Uterus (tissue), 4 donors: ENCODE results near the gene RAB11FIP4. TPM values are rescaled to one million over a fixed set of nuclear protein-coding genes. Genes with fewer than 3 reads are reported as not detected.

Experiments
- DNase-seq, 2 donors: peaks; one replicate each; pipeline ENCODE4 v3.0.0-alpha.2; 2019 to 2020
- H3K27ac ChIP-seq, 2 donors: fragments of 200-600 bp; sonication (generic); 1 replicate in 1 of 2; 2 replicates in 1 of 2; pipeline ENCODE4 v1.5.1; 2016 to 2018
- H3K27me3 ChIP-seq, 2 donors: fragments of 200-600 bp; sonication (generic); one replicate each; pipeline ENCODE4 v1.5.1; 2018 to 2019; ENCODE audit warnings: control low read depth in 1 of 2
- H3K36me3 ChIP-seq, 2 donors: fragments of 200-600 bp; sonication (generic); one replicate each; pipeline ENCODE4 v1.5.1; 2019; ENCODE audit warnings: control low read depth in 1 of 2
- H3K4me1 ChIP-seq, 2 donors: fragments of 200-600 bp; sonication (generic); one replicate each; pipeline ENCODE4 v1.5.1; 2018 to 2019; ENCODE audit warnings: control low read depth in 1 of 2
- H3K4me3 ChIP-seq, 2 donors: fragments of 200-600 bp; sonication (generic); 1 replicate in 1 of 2; 2 replicates in 1 of 2; pipeline ENCODE4 v1.5.1; 2018 to 2019; ENCODE audit warnings: mild to moderate bottlenecking in 1 of 2
- H3K9me3 ChIP-seq, 2 donors: fragments of 200-600 bp; sonication (generic); one replicate each; pipeline ENCODE4 v1.5.1; 2019; ENCODE audit warnings: control low read depth in 1 of 2
- POLR2A ChIP-seq, 2 donors: fragments of 450-650 bp; IDR thresholded peaks; one replicate each; pipeline ENCODE4 v1.6.1; 2016; ENCODE audit warnings: antibody characterized with exemption in 2 of 2, mild to moderate bottlenecking in 1 of 2, moderate library complexity in 1 of 2
- intact Hi-C: fragments of 100-400 bp; cut with DNase I; formaldehyde crosslinking; loops from one replicate; pipeline ENCODE4 v1.15.1; 2023; ENCODE audit warnings: low total_unique reads
- total RNA-seq, 4 donors: library from RNA; depleted of rRNA in 3 of 4; stranded (reverse); fragments of >200 nt in 3 of 4; gene quantifications; one replicate each; pipeline versions ENCODE4 v1.1.0 to v1.2.4, GENCODE V29; 2014 to 2023
- TF ChIP-seq, protein P1 (sequence below), 4 experiments: fragments of 200-600 bp in 2 of 4; fragments of 450-650 bp in 2 of 4; sonication (generic) in 2 of 4; IDR thresholded peaks; one replicate each; pipeline ENCODE4 v1.5.1; 2016 to 2019; ENCODE audit warnings: antibody characterized with exemption in 4 of 4, mild to moderate bottlenecking in 2 of 4, moderate library complexity in 1 of 4
- donor health status: DM: yes; HTN: yes; CAD: no.

The RAB11FIP4 gene
- total RNA-seq, 4 donors from 2014 or later = 7.2 to 12.0 TPM; not detected in 2

GRCh38 chr17:31497431-31497830, 106.0 kb downstream of the RAB11FIP4 start:
- intact Hi-C loops = no loop called here
- Histone ChIP-seq H3K27ac (no peak overlapping the region), H3K27me3 (no peaks in the 10 kb centered on the region), H3K36me3 (no peaks in the 10 kb centered on the region), H3K9me3 (no peaks in the 10 kb centered on the region), H3K4me3 (no peak overlapping the region), H3K4me1 (no peaks in the 10 kb centered on the region)
- no peak for DNase-seq
- TF ChIP-seq, protein P1, sequence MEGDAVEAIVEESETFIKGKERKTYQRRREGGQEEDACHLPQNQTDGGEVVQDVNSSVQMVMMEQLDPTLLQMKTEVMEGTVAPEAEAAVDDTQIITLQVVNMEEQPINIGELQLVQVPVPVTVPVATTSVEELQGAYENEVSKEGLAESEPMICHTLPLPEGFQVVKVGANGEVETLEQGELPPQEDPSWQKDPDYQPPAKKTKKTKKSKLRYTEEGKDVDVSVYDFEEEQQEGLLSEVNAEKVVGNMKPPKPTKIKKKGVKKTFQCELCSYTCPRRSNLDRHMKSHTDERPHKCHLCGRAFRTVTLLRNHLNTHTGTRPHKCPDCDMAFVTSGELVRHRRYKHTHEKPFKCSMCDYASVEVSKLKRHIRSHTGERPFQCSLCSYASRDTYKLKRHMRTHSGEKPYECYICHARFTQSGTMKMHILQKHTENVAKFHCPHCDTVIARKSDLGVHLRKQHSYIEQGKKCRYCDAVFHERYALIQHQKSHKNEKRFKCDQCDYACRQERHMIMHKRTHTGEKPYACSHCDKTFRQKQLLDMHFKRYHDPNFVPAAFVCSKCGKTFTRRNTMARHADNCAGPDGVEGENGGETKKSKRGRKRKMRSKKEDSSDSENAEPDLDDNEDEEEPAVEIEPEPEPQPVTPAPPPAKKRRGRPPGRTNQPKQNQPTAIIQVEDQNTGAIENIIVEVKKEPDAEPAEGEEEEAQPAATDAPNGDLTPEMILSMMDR (IDR thresholded peaks at IDR 0.05) = no peak
- no peak for TF ChIP-seq POLR2A (IDR thresholded peaks at IDR 0.05)

- H3K36me3 ChIP-seq = no peaks in the 10 kb centered on the region
- H3K9me3 ChIP-seq = no peaks in the 10 kb centered on the region
- intact Hi-C loops = no loop called here
- TF ChIP-seq, protein P1 (IDR thresholded peaks at IDR 0.05) = no peak
- no peak for TF ChIP-seq POLR2A (IDR thresholded peaks at IDR 0.05)
- DNase-seq = no peak
- H3K27me3 ChIP-seq = no peaks in the 10 kb centered on the region
- H3K4me3 ChIP-seq = no peak overlapping the region
- no peak overlapping the region for H3K27ac ChIP-seq
- H3K4me1 ChIP-seq = no peaks in the 10 kb centered on the region
Observed at GRCh38 chr17:31497994-31498826, 106.7 kb downstream of the RAB11FIP4 start.

DNA sequence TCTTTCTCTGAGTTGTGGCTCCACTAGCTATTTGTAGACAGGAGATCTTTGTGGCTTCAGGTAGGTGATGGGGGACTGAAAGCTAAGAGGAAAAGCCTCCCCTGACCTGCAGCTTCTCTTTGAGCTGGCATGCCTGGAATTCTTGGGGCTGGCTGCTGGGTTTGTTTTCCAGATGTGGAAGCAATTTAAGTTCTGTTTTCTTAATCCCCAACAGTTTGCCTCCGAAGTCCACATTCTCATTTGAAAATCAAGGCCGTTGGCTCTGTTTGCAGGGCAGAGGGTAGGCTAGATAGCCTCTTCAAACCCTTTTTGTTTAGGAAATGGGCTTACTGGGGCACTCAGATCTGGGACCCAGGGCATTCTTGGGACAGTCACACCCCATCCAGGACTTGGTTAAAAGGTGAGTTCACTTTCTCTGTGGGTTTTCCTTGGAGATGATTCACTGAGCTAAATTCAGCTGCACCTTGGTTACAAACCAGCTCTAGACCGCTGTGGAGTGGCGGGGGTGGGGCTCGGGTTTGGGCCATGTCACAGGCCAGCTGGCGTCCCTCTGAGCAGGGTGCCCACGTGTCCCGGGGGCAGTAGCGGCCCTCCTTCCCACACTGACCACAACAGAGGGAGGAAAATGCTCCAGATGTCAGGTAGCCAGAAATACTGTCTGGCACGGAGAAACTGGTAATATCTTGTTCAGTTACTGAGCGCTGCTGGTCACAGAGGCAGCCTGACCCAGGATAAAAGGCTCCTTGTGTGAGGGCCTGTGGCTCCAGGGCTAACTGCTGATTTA, 108.5 kb downstream of the RAB11FIP4 start:
- no peak overlapping the region for H3K27ac ChIP-seq
- TF ChIP-seq, protein P1 (IDR thresholded peaks at IDR 0.05) = no peak
- no peak for TF ChIP-seq POLR2A (IDR thresholded peaks at IDR 0.05)
- DNase-seq = no peak
- H3K4me1 ChIP-seq = no peaks in the 10 kb centered on the region
- H3K4me3 ChIP-seq = no peak overlapping the region
- H3K9me3 ChIP-seq = no peaks in the 10 kb centered on the region
- no peaks in the 10 kb centered on the region for H3K27me3 ChIP-seq
- intact Hi-C loops = no loop called here
- no peaks in the 10 kb centered on the region for H3K36me3 ChIP-seq

DNA sequence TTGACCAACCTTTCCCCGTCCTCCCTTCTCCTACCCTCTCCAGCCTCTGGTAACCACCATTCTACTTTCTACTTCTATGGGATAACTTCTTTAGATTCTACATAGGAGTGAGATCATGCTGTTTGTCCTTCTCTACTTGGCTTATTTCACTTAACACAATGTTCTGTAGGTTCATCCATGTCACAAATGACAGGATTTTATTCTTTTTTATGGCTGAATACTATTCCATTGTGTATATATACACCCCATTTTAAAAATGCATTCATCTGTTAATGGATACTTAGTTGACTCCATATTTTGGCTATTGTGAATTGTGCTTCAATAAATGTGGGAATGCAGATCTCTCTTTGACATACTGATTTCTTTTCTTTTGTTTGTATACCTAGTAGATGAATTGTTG, 115.0 kb downstream of the RAB11FIP4 start:
- H3K27me3 ChIP-seq = no peaks in the 10 kb centered on the region
- H3K36me3 ChIP-seq = no peaks in the 10 kb centered on the region
- no peaks in the 10 kb centered on the region for H3K4me1 ChIP-seq
- no peak overlapping the region for H3K4me3 ChIP-seq
- H3K27ac ChIP-seq = no peak overlapping the region
- no peak for DNase-seq
- intact Hi-C loops = no loop called here
- TF ChIP-seq, protein P1 (IDR thresholded peaks at IDR 0.05) = no peak
- no peak for TF ChIP-seq POLR2A (IDR thresholded peaks at IDR 0.05)
- H3K9me3 ChIP-seq = no peaks in the 10 kb centered on the region
